GM18868 (cell line): ENCODE results near the gene CSNK1D.
"Not testable (repeated sequence)": the region's sequence is repeated elsewhere in the genome, so short reads cannot be mapped to it uniquely, and the experiment has no call there.

Source experiments
- ATAC-seq: cut with Tn5 transposase; IDR thresholded peaks from one replicate; pipeline ENCODE4 v1.9.1; 2021; ENCODE audit warnings: mild to moderate bottlenecking, moderate library complexity; ENCODE audit not compliant: unreplicated experiment

The CSNK1D gene

GRCh38 chr17:82216301-82217119 is 57.0 kb downstream of the CSNK1D start:
- ATAC-seq: peak; percentile 54

- no peak for ATAC-seq
Measured at GRCh38 chr17:82215972-82216300, 57.6 kb downstream of the CSNK1D start.

- no peak for ATAC-seq
Measured at GRCh38 chr17:82215095-82215971, 58.2 kb downstream of the CSNK1D start.

- no peak for ATAC-seq
Measured at GRCh38 chr17:82214012-82214628, 59.4 kb downstream of the CSNK1D start.

- no peak for ATAC-seq
Measured at GRCh38 chr17:82213251-82214011, 60.1 kb downstream of the CSNK1D start.

GRCh38 chr17:82212331-82213250 is 60.9 kb downstream of the CSNK1D start, which contains the start of gene CCDC57:
Gene CCDC57 (minus strand): TSS chr17:82212842. CDS start chr17:82201944, 10,898 bp downstream.
- ATAC-seq: peak; percentile 74

GRCh38 chr17:82210655-82211054 is 62.8 kb downstream of the CSNK1D start:
- ATAC-seq: not testable (repeated sequence)

GRCh38 chr17:82205720-82206508 is 67.6 kb downstream of the CSNK1D start:
- no peak for ATAC-seq

- ATAC-seq: no peak
Measured at GRCh38 chr17:82204831-82205719, 68.4 kb downstream of the CSNK1D start.

GRCh38 chr17:82203920-82204319 is 69.6 kb downstream of the CSNK1D start:
- no peak for ATAC-seq

- ATAC-seq: no peak
Measured at GRCh38 chr17:82202981-82203380, 70.5 kb downstream of the CSNK1D start.

- ATAC-seq: no peak
Measured at GRCh38 chr17:82201498-82201910, 72.0 kb downstream of the CSNK1D start.

- ATAC-seq: no peak
Measured at GRCh38 chr17:82200743-82201497, 72.6 kb downstream of the CSNK1D start.

- no peak for ATAC-seq
Measured at GRCh38 chr17:82200135-82200534, 73.4 kb downstream of the CSNK1D start.

GRCh38 chr17:82199496-82199895 is 74.0 kb downstream of the CSNK1D start:
- no peak for ATAC-seq

GRCh38 chr17:82198092-82198491 is 75.4 kb downstream of the CSNK1D start:
- ATAC-seq: no peak
